ENCODE data around the gene ECEL1.

DNA sequence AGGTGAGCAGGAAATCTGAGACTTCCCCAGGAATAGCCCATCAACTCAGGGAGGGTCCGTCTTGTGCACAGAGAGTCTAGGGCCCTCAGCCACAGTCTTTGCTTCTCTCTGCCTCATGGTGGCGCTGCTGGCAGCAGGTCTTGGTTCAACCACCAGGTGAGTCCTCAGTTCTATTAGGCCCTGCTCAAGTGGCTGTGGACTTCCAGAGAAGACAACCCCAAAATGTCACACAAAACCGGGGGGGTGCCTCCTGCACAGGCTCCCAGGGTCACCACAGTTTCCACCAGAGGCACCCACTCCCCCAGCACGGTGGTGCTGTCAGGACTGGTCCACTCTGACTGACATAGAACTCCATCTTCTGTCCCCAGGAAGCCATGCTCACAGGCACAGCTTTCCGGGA is 49.4 kb upstream of the ECEL1 start:
- TF ChIP-seq TAF1 (IDR thresholded peaks at IDR 0.05; ENCODE audit: low read depth, low read length) = no peak
- no peak for TF ChIP-seq POLR2A (IDR thresholded peaks at IDR 0.05; ENCODE audit: low read depth, low read length)
- no peak for TF ChIP-seq SPI1 (IDR thresholded peaks at IDR 0.05; ENCODE audit: low read depth, low read length)
- TF ChIP-seq POU2F2 (IDR thresholded peaks at IDR 0.05; ENCODE audit: low read depth, low read length) = no peak
- TF ChIP-seq POLR2AphosphoS5 (IDR thresholded peaks at IDR 0.05; ENCODE audit: low read depth, low read length) = no peak

Data from GM12891 (cell line).